ENCODE measurements around the gene SPDEF.
A peak's percentile ranks its signal among the peaks of the same experiment; 100 is the strongest.

SPDEF gene

GRCh38 chr6:34544776-34545471 is 11.2 kb downstream of the SPDEF start:
- no peak for DNase-seq (ENCODE audit: low read depth, low spot score)

GRCh38 chr6:34544052-34544604 is 12.0 kb downstream of the SPDEF start:
- DNase-seq (ENCODE audit: low read depth, low spot score), result no peak

GRCh38 chr6:34543421-34543820 is 12.7 kb downstream of the SPDEF start:
- no peak for DNase-seq (ENCODE audit: low read depth, low spot score)

- no peak for DNase-seq (ENCODE audit: low read depth, low spot score)
Observed at GRCh38 chr6:34540841-34541240, 15.3 kb downstream of the SPDEF start.

GRCh38 chr6:34540222-34540621 is 15.9 kb downstream of the SPDEF start:
- no peak for DNase-seq (ENCODE audit: low read depth, low spot score)

GRCh38 chr6:34539181-34539580 is 16.9 kb downstream of the SPDEF start:
- no peak for DNase-seq (ENCODE audit: low read depth, low spot score)

- DNase-seq (ENCODE audit: low read depth, low spot score), result no peak
Observed at GRCh38 chr6:34538581-34538980, 17.5 kb downstream of the SPDEF start.

- DNase-seq (ENCODE audit: low read depth, low spot score), result no peak
Observed at GRCh38 chr6:34537922-34538550, 18.1 kb downstream of the SPDEF start.

- DNase-seq (ENCODE audit: low read depth, low spot score), result no peak
Observed at GRCh38 chr6:34536959-34537848, 18.9 kb downstream of the SPDEF start.

GRCh38 chr6:34536251-34536958 is 19.7 kb downstream of the SPDEF start:
- DNase-seq (ENCODE audit: low read depth, low spot score), result no peak

GRCh38 chr6:34535646-34536045 is 20.5 kb downstream of the SPDEF start:
- DNase-seq (ENCODE audit: low read depth, low spot score), result no peak

- DNase-seq (ENCODE audit: low read depth, low spot score), result no peak
Observed at GRCh38 chr6:34535199-34535598, 20.9 kb downstream of the SPDEF start.

GRCh38 chr6:34534656-34535055 is 21.5 kb downstream of the SPDEF start:
- no peak for DNase-seq (ENCODE audit: low read depth, low spot score)

- DNase-seq (ENCODE audit: low read depth, low spot score), result no peak
Observed at GRCh38 chr6:34534146-34534545, 22.0 kb downstream of the SPDEF start.

- no peak for DNase-seq (ENCODE audit: low read depth, low spot score)
Observed at GRCh38 chr6:34532230-34532629, 23.9 kb downstream of the SPDEF start.

- peak; percentile 84 for DNase-seq (ENCODE audit: low read depth, low spot score)
Observed at GRCh38 chr6:34531580-34532201, 24.4 kb downstream of the SPDEF start.

- no peak for DNase-seq (ENCODE audit: low read depth, low spot score)
Observed at GRCh38 chr6:34530753-34531365, 25.3 kb downstream of the SPDEF start.

- no peak for DNase-seq (ENCODE audit: low read depth, low spot score)
Observed at GRCh38 chr6:34529665-34530327, 26.3 kb downstream of the SPDEF start.

GRCh38 chr6:34528996-34529664 is 27.0 kb downstream of the SPDEF start:
- DNase-seq (ENCODE audit: low read depth, low spot score), result no peak

All from iPS DF 19.7 (cell line).